Putamen (tissue), 1 donor: Measurements from ENCODE around the gene MSL1.

Experiments
- DNase-seq: peaks from one replicate; pipeline ENCODE4 v3.0.0-alpha.2; 2016; ENCODE audit warnings: low spot score

Gene MSL1, protein sequence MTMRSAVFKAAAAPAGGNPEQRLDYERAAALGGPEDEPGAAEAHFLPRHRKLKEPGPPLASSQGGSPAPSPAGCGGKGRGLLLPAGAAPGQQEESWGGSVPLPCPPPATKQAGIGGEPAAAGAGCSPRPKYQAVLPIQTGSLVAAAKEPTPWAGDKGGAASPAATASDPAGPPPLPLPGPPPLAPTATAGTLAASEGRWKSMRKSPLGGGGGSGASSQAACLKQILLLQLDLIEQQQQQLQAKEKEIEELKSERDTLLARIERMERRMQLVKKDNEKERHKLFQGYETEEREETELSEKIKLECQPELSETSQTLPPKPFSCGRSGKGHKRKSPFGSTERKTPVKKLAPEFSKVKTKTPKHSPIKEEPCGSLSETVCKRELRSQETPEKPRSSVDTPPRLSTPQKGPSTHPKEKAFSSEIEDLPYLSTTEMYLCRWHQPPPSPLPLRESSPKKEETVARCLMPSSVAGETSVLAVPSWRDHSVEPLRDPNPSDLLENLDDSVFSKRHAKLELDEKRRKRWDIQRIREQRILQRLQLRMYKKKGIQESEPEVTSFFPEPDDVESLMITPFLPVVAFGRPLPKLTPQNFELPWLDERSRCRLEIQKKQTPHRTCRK

DNA sequence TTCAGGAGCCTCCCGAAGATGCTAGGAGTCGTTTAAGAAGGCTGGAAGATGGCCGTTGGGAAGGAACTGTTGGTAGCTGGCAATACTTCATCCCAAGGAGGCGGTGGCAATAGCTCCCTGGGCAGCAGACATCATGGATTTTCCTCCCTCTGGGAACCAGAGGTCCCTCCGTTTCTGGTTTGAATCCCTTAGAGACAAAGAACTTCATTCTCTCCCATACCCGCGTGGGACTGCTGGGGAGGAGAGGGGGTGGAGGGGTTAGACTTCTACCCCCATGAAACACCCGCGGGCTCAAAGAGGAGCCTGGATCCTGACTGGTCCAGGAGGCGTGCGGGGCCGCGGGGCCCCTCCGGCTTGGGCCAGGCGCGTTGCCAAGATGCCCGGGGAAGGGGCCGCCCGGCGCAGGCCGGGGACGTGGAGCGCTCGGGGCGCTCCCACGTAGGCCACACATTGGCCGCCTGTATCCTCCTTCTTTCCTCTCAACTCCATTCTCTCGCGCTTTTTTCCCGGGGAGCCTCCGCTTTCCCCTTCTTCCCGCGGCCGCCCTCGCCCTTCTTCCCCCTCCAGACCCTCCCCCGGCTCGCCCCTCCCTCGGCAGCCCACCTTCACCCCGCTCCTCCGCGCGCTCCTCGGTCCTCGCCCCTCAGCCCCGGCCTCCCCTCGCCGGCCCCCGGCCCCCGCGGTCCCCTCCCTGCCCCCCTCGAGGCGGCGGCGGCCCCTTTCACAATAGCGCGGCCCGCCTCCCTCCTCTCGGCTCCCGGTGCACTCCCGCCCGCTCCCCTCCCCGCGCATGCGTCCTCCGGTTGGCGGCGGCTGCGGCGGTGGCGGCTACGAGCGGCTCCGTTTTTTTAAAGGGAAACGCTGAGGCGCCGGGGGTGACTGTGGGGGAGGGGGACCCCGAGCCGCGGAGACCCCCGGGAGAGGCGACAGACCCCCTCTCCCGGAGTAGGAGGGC is at the start of gene MSL1:
MSL1 (plus strand) TSS at position 791 of the 955 bp plus-strand sequence. CDS start 642 bp downstream, outside the sequence.
- DNase-seq: peak; percentile 89

DNA sequence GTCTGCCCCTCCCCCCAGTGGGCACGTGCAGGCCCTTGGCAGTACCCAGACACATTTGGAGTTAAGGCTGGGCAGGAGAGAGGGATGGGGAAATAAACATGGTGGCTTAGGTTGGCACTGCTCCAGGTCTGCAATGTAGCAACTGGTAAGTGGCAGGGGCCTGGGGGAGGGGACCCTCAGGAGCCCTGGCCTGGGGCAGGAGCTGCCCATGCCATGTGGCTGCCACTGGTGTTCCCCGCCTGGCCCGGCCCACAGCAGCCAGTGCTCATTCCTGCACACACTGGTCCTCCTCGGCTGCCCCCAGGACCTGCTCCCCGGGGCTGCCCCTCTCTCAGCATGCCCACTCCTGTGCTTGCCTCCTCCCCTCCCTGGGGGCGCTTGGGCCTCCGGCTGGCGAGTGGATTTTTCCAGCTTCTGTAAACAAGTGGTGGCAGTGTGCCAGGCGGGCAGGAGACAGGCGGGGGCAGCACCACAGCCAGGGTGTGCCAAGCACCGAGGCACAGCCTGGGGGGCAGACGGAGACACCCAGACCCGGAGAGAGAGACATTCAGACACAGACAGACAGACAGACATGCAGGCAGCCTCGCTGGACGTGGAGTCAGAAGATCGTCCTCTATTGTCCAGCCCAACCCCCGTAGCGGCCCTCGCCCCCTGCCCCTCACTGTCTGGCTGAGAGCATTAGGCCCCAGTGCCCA is 49.6 kb upstream of the MSL1 start:
- DNase-seq: peak; percentile 95

DNA sequence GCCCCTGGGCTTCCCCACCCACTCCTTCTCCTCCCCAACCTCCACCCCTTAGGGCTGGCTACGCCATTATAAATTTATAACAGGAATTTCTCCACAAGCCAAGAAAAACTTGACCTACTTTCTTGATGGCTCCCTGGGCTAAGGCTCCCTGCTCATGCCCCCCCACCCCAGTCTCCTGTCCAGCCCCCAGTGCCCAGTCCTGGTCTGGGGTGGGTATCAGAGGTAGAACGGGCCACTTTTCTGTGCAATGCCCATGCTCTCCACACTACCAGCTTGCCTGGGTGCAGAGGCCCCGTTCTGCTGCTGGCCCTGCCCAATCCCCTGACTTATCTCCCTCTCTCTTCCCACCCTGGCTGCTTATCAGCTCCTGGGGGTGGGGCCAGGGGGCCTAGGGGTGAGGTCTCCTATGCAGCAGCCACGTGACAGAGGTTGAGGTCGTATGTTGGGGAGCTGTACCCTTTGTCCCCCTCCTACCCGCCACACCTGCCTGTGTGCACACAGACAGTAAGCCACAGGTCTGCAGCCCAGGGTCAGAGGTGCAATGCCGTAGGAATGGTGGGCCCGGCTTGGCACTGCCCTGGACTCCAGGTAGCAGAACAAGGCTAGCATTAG is 48.9 kb upstream of the MSL1 start:
- no peak for DNase-seq

DNA sequence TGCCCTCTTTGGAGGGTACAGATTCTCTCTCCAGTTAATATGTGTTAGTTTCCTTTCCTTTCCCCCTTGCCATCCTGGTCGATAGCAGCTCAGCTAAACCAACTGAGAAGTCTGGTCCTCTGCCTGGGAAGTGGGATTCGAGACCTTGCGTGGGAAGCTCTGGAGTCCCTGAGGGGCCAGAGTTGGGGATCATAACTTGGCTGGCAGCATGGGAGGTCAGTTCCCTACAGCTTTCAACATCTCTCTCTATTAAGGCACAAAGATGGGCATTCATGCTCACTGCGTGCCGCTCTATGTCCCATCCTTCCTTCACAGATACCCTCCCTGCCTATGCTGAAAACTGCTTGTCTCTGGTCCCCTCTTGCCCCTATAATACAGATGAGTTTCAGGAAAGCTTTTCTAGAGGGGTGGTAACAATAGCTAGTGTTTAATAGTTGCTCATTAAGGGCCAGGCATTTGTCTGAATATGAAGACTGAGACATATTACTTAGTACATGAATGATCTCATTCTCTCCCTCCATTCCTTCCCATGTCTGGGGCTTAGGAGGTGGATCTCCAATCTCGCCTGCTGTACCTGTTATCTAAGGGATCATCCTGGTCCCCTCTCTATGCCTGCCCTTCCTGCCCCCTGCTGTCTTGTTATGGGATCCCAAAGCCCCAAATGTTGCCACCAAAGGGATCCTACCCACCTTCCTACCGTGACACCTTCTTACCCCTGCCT is 48.2 kb upstream of the MSL1 start:
- DNase-seq: no peak

DNA sequence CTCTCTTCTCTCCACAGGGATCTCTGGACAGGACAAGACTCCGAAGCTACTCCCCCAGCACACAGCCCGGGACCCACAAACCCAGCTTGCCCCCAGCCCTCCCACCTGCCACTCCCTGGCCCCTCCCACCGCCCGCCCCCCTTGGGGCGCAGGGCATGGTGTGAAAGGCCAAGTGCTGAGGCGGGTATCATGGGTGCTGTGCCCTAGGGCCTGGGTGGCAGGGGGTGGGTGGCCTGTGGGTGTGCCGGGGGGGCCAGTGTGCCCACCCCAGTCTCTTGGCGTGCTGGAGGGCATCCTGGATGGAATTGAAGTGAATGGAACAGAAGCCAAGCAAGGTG is 47.6 kb upstream of the MSL1 start:
- no peak for DNase-seq

DNA sequence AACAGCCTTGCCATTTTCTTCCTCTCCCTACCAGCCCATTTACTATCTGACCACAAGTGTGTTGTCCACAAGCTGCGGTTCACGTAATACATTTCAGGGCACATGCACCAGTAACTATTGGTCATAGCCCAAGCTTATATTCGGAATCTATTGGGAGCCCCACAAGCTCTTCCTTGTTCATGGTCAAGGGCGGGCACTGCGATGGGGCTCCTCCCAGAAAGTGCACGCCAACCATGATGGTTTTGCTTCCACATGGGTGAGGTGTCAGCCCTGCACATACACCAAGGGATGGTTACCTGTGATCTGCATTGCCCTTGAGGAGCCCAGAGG is 46.9 kb upstream of the MSL1 start:
- no peak for DNase-seq

DNA sequence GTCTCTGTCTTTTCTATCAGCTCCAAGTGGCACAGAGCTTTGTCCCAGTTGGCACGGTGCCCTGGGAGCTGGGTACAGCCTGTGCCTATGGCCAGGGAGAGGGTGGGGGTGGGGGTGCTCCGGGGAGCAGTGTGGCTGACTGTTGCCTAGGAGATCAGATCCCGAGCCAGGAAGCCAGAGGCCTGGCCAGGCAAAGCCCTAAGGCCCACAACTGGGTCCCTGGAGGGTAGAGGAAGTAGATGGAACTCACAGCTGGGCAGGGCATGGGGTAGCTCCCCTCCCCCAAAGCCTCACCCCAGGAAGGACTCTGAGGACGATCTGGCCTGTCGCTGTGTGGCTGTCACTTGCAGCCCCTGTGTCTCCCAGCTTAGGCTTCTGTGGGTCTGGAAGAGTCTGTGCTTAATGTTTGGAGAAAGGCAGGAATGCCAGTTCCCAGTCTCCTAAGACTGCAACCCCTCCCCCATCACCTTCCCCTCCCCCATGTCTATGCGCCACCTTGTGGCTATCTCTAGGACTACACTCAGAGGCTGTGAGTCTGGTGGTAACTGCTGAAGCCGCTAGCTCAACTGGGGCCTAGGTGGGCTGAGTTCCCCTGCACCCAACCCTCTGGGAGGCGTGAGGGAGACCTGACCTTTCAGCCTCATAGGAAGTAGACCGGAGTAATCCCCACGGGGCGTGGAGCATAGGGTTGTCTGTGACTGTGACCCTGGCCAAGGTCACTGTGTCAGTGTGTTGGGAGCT is 46.4 kb upstream of the MSL1 start:
- peak; percentile 85 for DNase-seq

DNA sequence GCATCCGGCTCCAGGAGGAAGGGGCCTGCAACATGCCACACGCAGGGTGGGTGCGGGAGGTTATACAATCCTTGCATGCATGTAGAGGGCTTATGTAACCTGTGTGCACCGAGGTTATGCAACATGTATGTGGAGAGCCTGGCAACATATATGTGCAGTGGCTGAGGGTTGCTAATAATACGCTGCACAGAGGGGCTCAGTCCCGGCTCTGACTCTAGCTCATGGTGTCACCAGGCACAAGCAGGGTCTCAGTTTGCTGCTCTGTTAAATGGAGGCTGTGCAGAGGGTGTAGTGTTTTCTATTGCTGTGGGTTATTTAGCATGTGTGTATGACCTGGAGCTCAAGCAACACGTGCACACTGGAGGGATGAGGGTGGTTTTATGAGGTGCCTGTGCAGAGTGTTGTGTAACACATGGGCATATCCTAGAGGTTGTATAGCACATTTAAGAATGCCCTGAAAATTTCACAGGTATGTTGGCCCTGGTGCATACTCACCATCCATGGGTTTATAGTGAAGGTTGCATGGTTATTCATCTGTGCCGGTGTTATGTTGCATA is 45.8 kb upstream of the MSL1 start:
- no peak for DNase-seq

DNA sequence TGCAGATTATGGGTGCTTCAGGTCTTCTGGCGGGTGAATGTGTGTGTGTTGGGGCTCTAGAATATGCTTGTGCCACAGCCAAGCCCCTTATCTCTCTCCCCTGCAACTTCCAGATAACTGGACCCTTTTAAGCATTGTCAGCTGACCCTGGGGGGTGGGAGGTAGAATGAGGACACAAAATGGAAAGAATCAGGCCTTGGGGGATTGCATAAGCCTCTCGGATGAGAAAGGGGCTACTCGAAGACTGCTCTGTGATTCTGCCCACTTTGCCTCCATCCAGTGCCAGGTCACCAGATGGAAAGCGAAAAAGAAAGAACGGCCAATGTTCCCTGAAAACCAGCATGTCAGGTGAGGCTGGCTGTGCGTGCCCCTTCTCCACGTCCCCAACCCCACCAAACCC is 45.2 kb upstream of the MSL1 start:
- DNase-seq: no peak

DNA sequence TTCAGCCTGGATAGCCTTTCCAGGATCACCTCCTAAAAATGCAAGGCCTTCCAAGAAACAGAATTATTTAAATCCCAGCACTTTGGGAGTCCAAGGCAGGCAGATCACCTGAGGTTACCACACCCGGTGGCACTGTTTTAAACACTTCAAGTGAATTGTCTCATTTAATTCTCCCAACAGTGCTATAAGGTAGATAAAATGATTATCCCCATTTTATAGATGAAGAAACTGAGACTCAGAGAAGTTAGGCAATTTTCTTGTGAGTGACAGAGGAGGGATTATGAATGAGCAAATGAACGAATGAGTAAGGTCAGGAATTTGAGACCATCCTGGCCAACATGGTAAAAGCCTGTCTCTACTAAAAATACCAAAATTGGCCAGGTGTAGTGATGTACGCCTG is 42.2 kb upstream of the MSL1 start:
- DNase-seq: no peak

DNA sequence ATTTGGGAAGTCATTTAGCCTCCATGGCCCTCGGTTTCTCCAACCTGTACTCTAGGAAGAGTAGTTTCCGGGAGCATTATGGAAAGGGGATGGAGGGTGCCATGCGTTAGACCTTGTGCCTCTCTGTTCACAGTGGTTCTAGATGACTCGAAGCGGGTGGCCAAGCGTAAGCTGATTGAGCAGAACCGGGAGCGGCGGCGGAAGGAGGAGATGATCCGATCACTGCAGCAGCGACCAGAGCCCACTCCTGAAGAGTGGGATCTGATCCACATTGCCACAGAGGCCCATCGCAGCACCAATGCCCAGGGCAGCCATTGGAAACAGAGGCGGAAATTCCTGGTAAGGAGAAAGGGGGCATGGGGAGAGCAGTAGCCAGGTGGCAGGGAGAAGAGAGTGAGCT is 37.3 kb upstream of the MSL1 start:
- DNase-seq: no peak

DNA sequence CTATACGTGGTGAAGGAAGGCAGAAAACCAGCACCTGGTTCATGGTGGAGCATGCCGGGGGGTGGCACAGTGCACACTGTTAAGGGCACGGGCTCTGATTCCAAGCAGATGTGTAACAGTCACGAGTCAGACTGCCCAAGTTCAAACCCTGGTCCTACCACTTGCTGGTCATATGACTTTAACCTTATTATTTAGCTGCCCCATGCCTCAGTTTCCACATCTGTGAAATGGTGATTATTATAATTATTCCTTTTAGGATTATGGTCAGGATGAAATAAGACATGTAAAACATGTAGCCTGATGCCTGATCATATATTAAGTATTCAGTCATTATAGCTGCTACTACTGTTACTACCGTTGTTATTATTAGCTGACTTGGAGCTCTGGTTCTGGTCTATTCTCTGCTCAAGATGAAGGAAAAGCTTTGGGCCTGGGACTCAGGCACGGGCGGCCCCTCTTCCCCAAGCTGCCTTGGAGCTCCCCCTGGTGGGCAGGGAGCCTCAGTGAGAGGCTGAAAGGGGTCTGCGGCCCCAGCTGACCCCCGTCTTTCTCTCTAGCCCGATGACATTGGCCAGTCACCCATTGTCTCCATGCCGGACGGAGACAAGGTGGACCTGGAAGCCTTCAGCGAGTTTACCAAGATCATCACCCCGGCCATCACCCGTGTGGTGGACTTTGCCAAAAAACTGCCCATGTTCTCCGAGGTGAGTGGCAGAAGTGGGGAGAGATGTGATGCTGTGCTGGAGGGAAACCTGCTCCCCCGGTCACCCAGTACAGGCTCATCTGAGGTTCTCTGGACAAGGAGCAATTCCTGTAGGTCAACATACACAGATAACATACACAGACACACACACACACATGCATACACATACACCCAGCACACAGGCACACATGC is 35.4 kb upstream of the MSL1 start:
- DNase-seq: no peak

DNA sequence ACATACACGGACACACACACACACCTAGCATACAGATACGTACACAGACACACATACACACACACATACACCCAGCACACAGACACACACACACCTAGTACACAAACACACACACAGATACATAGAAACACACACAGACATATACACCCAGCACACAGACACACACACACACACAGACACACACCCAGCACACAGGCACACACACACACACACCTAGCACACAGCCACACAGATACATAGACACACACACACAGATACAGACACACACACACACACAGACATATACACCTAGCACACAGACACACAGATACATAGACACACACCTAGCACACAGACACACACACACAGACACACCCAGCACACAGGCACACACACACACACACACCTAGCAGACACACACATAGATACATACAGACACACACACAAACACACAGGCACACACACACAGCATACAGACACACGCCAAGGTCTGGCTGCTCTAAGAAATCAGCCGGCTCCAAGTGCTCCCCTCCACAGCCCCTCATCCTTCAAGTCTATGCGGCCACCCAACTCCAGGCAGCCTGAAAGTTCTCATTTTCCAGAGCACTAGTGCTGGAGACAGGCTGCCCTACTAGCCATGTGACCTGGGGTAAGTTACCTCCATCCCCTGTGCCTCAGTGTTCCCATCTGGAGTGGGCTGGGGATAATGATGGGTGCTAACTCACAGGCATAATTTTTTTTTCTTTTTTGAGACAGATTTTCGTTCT is 34.5 kb upstream of the MSL1 start:
- DNase-seq: no peak

DNA sequence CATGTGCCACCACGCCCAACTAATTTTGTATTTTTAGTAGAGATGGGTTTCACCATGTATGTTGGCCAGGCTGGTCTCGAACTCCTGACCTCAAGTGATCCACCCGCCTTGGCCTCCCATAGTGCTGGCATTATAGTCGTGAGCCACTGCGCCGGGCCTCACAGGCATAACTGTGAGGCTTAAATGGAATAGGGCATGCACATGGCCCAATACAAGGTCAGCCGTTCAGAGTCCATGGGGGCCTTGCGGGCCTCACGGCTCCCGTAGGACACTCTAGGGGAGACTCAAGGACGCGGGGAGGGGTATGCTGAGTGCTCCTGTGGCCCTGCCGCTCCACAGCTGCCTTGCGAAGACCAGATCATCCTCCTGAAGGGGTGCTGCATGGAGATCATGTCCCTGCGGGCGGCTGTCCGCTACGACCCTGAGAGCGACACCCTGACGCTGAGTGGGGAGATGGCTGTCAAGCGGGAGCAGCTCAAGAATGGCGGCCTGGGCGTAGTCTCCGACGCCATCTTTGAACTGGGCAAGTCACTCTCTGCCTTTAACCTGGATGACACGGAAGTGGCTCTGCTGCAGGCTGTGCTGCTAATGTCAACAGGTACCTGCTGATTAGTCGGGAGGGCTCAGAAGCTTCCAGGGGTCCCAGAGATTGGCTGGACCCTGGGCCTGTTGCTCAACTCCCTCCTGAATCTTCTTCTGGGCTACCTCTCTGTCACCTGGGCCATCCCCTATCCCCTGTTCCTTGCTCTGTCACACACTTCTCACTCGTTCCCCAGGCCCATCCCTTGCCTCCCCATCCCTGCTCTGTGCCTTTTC is 33.7 kb upstream of the MSL1 start:
- DNase-seq: no peak

DNA sequence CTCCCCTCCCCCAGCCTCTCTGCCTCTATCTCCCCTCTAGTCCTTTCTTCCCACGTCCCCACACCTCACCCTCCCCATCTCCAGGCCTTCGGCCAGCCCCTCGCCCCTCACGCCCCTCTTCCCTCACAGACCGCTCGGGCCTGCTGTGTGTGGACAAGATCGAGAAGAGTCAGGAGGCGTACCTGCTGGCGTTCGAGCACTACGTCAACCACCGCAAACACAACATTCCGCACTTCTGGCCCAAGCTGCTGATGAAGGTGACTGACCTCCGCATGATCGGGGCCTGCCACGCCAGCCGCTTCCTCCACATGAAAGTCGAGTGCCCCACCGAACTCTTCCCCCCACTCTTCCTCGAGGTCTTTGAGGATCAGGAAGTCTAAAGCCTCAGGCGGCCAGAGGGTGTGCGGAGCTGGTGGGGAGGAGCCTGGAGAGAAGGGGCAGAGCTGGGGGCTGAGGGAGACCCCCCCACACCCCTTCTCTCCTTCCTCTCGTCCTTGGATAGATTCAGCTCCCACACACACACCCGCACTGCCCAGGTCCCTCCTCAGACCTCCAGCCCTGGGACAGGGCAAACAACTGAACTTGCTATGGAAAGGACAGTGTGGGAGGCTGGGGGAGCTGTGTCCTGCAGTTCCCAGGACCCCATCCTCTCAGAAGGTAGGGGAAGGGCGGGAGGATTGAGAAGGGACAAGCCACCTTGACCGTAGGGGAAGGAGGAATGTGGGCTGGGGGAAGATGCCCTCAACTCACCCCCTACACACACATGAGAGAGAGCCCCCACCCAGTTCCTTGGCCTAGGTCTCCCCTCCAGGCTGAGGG is 32.5 kb upstream of the MSL1 start:
- DNase-seq: no peak
